ENCODE results near the gene CFAP299. TPM values are rescaled to one million over a fixed set of nuclear protein-coding genes. Genes with fewer than 3 reads are reported as not detected.

Gene CFAP299
- total RNA-seq, 1 experiment from 2014 or later, result not detected

DNA sequence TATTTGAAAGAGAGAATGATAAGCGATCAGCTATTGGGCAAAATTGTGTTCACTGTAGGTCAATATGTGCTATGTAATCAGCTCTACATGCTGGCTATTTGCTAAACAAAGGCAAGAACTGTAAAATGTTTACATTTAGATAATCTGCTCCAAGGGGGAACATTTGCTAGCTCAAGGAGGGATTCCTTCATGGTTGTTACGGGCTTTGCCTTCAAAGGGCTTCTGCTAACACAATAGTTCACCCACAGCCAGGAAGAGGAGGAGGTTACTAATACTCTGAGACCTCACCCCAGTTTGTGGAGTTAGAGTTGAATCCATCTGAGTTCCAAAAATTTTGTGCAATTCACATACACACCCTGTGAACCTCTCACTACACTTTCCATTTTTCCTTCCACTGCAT lies 587.4 kb downstream of the CFAP299 start:
- H3K9me3 ChIP-seq (ENCODE audit: low read depth, low read length, poor library complexity, severe bottlenecking), result no peaks in the 10 kb centered on the region
- DNase-seq (ENCODE audit: low spot score), result no peak
- BruUV-seq (replicated peaks), result no TSS peak
- intact Hi-C loops (cut with micrococcal nuclease; ENCODE audit: unreplicated experiment), result no loop called here
- ChIA-PET CTCF (no interaction called here), POLR2A (ENCODE audit: low non-redundant PET) (no interaction called here)
- TF ChIP-seq, protein P1, sequence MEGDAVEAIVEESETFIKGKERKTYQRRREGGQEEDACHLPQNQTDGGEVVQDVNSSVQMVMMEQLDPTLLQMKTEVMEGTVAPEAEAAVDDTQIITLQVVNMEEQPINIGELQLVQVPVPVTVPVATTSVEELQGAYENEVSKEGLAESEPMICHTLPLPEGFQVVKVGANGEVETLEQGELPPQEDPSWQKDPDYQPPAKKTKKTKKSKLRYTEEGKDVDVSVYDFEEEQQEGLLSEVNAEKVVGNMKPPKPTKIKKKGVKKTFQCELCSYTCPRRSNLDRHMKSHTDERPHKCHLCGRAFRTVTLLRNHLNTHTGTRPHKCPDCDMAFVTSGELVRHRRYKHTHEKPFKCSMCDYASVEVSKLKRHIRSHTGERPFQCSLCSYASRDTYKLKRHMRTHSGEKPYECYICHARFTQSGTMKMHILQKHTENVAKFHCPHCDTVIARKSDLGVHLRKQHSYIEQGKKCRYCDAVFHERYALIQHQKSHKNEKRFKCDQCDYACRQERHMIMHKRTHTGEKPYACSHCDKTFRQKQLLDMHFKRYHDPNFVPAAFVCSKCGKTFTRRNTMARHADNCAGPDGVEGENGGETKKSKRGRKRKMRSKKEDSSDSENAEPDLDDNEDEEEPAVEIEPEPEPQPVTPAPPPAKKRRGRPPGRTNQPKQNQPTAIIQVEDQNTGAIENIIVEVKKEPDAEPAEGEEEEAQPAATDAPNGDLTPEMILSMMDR (conservative IDR thresholded peaks at IDR 0.05; ENCODE audit: low read depth, low read length), result no peak
- no peak for TF ChIP-seq EZH2 (IDR thresholded peaks at IDR 0.05; ENCODE audit: borderline replicate concordance, low read depth, low read length, poor library complexity, severe bottlenecking)
- H3K27me3 ChIP-seq (replicated peaks; ENCODE audit: insufficient read depth, low read depth, low read length, poor library complexity), result no peaks in the 10 kb centered on the region
- H3K4me3 ChIP-seq (ENCODE audit: low read depth, low read length, poor library complexity, severe bottlenecking), result no peak overlapping the region
- H3K27ac ChIP-seq (ENCODE audit: low read depth, low read length, poor library complexity, severe bottlenecking), result no peak overlapping the region
- no peaks in the 10 kb centered on the region for H3K36me3 ChIP-seq (ENCODE audit: insufficient read depth, low read length, poor library complexity, severe bottlenecking)
- H3K4me1 ChIP-seq (ENCODE audit: insufficient read depth, low read length, poor library complexity, severe bottlenecking), result no peaks in the 10 kb centered on the region

- no peak for DNase-seq (ENCODE audit: low spot score)
- POLR2A ChIA-PET (ENCODE audit: low non-redundant PET), result no interaction called here
- no peak for TF ChIP-seq EZH2 (IDR thresholded peaks at IDR 0.05; ENCODE audit: borderline replicate concordance, low read depth, low read length, poor library complexity, severe bottlenecking)
- TF ChIP-seq, protein P1 (conservative IDR thresholded peaks at IDR 0.05; ENCODE audit: low read depth, low read length), result no peak
- no peaks in the 10 kb centered on the region for H3K36me3 ChIP-seq (ENCODE audit: insufficient read depth, low read length, poor library complexity, severe bottlenecking)
- H3K9me3 ChIP-seq (ENCODE audit: low read depth, low read length, poor library complexity, severe bottlenecking), result no peaks in the 10 kb centered on the region
- H3K27me3 ChIP-seq (replicated peaks; ENCODE audit: insufficient read depth, low read depth, low read length, poor library complexity), result no peaks in the 10 kb centered on the region
- no peak overlapping the region for H3K27ac ChIP-seq (ENCODE audit: low read depth, low read length, poor library complexity, severe bottlenecking)
- CTCF ChIA-PET, result no interaction called here
- no TSS peak for BruUV-seq (replicated peaks)
- intact Hi-C loops (cut with micrococcal nuclease; ENCODE audit: unreplicated experiment), result no loop called here
- H3K4me3 ChIP-seq (ENCODE audit: low read depth, low read length, poor library complexity, severe bottlenecking), result no peak overlapping the region
- no peaks in the 10 kb centered on the region for H3K4me1 ChIP-seq (ENCODE audit: insufficient read depth, low read length, poor library complexity, severe bottlenecking)
Measured at GRCh38 chr4:80925293-80925692, 589.8 kb downstream of the CFAP299 start.

DNA sequence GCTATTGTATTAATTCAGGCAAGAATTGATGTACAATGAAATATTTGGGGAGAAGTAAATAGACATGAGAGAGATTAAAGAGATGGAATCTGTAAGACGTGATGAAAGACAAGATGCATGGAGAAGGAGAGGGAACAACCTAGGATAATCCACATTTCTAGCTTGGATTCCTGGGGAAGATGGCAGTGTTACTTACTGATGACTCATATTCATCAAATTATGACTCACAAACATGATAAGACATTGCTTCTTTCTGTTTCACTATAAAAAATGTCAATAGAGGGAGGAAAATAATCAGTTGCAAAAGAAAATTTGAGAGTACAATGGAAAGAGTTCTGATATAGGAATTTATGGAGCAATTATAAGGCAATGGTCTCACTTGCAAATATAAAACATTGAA lies 590.9 kb downstream of the CFAP299 start:
- Histone ChIP-seq H3K36me3 (ENCODE audit: insufficient read depth, low read length, poor library complexity, severe bottlenecking) (no peaks in the 10 kb centered on the region), H3K4me1 (ENCODE audit: insufficient read depth, low read length, poor library complexity, severe bottlenecking) (no peaks in the 10 kb centered on the region), H3K9me3 (ENCODE audit: low read depth, low read length, poor library complexity, severe bottlenecking) (no peaks in the 10 kb centered on the region), H3K27me3 (replicated peaks; ENCODE audit: insufficient read depth, low read depth, low read length, poor library complexity) (no peaks in the 10 kb centered on the region), H3K27ac (ENCODE audit: low read depth, low read length, poor library complexity, severe bottlenecking) (no peak overlapping the region), H3K4me3 (ENCODE audit: low read depth, low read length, poor library complexity, severe bottlenecking) (no peak overlapping the region)
- ChIA-PET CTCF (no interaction called here), POLR2A (ENCODE audit: low non-redundant PET) (no interaction called here)
- BruUV-seq (replicated peaks), result no TSS peak
- intact Hi-C loops (cut with micrococcal nuclease; ENCODE audit: unreplicated experiment), result no loop called here
- TF ChIP-seq, protein P1 (conservative IDR thresholded peaks at IDR 0.05; ENCODE audit: low read depth, low read length), result no peak
- TF ChIP-seq EZH2 (IDR thresholded peaks at IDR 0.05; ENCODE audit: borderline replicate concordance, low read depth, low read length, poor library complexity, severe bottlenecking), result no peak
- no peak for DNase-seq (ENCODE audit: low spot score)
